ENCODE data around the gene NR5A1.

DNA sequence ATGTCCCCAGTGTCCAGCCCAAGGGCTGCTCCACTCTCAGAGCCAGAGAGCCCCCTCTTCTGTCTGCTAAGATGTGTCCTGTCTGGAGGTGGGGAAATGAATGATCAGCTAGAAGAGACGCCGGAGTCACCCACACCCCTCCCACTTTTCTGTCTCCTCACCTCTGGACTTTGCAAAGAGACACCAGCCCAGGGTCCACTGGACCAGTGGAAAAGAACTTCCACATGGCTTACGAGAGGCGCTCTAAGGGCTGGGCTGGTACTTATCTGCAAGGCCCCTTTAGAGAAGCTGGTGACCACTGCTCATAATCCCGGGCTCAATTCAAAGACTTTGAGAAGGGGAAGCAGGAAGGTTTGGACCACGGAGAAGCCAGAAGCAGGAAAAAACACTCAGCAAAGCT, 9.2 kb downstream of the NR5A1 start:
- TF ChIP-seq, protein P1, sequence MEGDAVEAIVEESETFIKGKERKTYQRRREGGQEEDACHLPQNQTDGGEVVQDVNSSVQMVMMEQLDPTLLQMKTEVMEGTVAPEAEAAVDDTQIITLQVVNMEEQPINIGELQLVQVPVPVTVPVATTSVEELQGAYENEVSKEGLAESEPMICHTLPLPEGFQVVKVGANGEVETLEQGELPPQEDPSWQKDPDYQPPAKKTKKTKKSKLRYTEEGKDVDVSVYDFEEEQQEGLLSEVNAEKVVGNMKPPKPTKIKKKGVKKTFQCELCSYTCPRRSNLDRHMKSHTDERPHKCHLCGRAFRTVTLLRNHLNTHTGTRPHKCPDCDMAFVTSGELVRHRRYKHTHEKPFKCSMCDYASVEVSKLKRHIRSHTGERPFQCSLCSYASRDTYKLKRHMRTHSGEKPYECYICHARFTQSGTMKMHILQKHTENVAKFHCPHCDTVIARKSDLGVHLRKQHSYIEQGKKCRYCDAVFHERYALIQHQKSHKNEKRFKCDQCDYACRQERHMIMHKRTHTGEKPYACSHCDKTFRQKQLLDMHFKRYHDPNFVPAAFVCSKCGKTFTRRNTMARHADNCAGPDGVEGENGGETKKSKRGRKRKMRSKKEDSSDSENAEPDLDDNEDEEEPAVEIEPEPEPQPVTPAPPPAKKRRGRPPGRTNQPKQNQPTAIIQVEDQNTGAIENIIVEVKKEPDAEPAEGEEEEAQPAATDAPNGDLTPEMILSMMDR (IDR thresholded peaks at IDR 0.05; ENCODE audit: insufficient read depth, low read length, poor library complexity, severe bottlenecking) = no peak
- no peak for TF ChIP-seq EZH2phosphoT487 (conservative IDR thresholded peaks at IDR 0.05; ENCODE audit: low read length)
